ENCODE data around the gene PGRMC2.

Gene PGRMC2

GRCh38 chr4:128290526-128290925 is 2.9 kb upstream of the PGRMC2 start:
- peak overlapping the region; percentile 32 for H2AK5ac ChIP-seq (ENCODE audit: low read length, severe bottlenecking)
- peaks cover 2% of the 10 kb centered on the region for H3K4me1 ChIP-seq (ENCODE audit: control insufficient read depth, insufficient read depth, low read depth, low read length)
- no peak overlapping the region for H2BK12ac ChIP-seq (ENCODE audit: low read length in 2 of 2)
- no peak overlapping the region for H3K14ac ChIP-seq (ENCODE audit: low read length in 2 of 2)
- H3K9me3 ChIP-seq (ENCODE audit: control insufficient read depth, low read length), result no peaks in the 10 kb centered on the region
- no peak overlapping the region for H4K8ac ChIP-seq (ENCODE audit: low read length)
- no peak overlapping the region for H3K4ac ChIP-seq (ENCODE audit: low read depth in 1 of 2, low read length in 2 of 2)
- no peak overlapping the region for H4K91ac ChIP-seq (ENCODE audit: low read length)
- H3K18ac ChIP-seq (ENCODE audit: low read depth in 1 of 2, low read length in 2 of 2), result no peak overlapping the region
- no peak overlapping the region for H3K23ac ChIP-seq (ENCODE audit: low read length in 2 of 2)
- no peak overlapping the region for H3K4me3 ChIP-seq (ENCODE audit: insufficient read depth in 1 of 2, low read depth in 1 of 2, low read length in 2 of 2)
- H3K36me3 ChIP-seq (ENCODE audit: control insufficient read depth in 1 of 2, insufficient read depth in 2 of 2, low read depth in 1 of 2, low read length in 2 of 2), result peaks cover 0 to 2% of the 10 kb centered on the region in 2 experiments
- 97% methylated on average over 3 of the region's 3 CpGs for WGBS
- no peaks in the 10 kb centered on the region for H3K27me3 ChIP-seq (ENCODE audit: control insufficient read depth in 1 of 2, insufficient read depth in 1 of 2, low read length in 2 of 2)
- H2AFZ ChIP-seq (ENCODE audit: low read depth, low read length), result no peak overlapping the region
- H3K9ac ChIP-seq (ENCODE audit: low read length), result no peak overlapping the region
- H2BK15ac ChIP-seq (ENCODE audit: low read depth, poor library complexity, severe bottlenecking), result no peak overlapping the region
- no peak overlapping the region for H2BK5ac ChIP-seq (ENCODE audit: low read depth, low read length, poor library complexity, severe bottlenecking)
- DNase-seq, result no peak
- no peak overlapping the region for H3K27ac ChIP-seq (ENCODE audit: low read length, poor library complexity, severe bottlenecking)
- H2BK120ac ChIP-seq (ENCODE audit: low read depth, low read length), result no peak overlapping the region
- peaks cover 4% of the 10 kb centered on the region for H3K79me1 ChIP-seq (replicated peaks; ENCODE audit: low read length, poor library complexity, severe bottlenecking)
- no peak overlapping the region for H3K4me2 ChIP-seq (ENCODE audit: low read length, poor library complexity, severe bottlenecking)

GRCh38 chr4:128289523-128290158 is 2.0 kb upstream of the PGRMC2 start:
- Histone ChIP-seq H2AK5ac (ENCODE audit: low read length, severe bottlenecking) (peak overlapping the region; percentile 63), H2BK5ac (ENCODE audit: low read depth, low read length, poor library complexity, severe bottlenecking) (no peak overlapping the region), H3K27me3 (ENCODE audit: control insufficient read depth in 1 of 2, insufficient read depth in 1 of 2, low read length in 2 of 2) (no peaks in the 10 kb centered on the region), H2BK15ac (ENCODE audit: low read depth, poor library complexity, severe bottlenecking) (no peak overlapping the region), H3K9ac (ENCODE audit: low read length) (no peak overlapping the region), H2AFZ (ENCODE audit: low read depth, low read length) (no peak overlapping the region), H3K27ac (ENCODE audit: low read length, poor library complexity, severe bottlenecking) (no peak overlapping the region), H2BK12ac (ENCODE audit: low read length in 2 of 2) (no peak overlapping the region), H3K23ac (ENCODE audit: low read length in 2 of 2) (no peak overlapping the region), H3K9me3 (ENCODE audit: control insufficient read depth, low read length) (no peaks in the 10 kb centered on the region), H2BK120ac (ENCODE audit: low read depth, low read length) (no peak overlapping the region), H3K14ac (ENCODE audit: low read length in 2 of 2) (no peak overlapping the region), H4K8ac (ENCODE audit: low read length) (no peak overlapping the region), H4K91ac (ENCODE audit: low read length) (no peak overlapping the region), H3K4ac (ENCODE audit: low read depth in 1 of 2, low read length in 2 of 2) (no peak overlapping the region), H3K79me1 (replicated peaks; ENCODE audit: low read length, poor library complexity, severe bottlenecking) (peaks cover 4% of the 10 kb centered on the region), H3K4me1 (ENCODE audit: control insufficient read depth, insufficient read depth, low read depth, low read length) (peaks cover 2% of the 10 kb centered on the region), H3K18ac (ENCODE audit: low read depth in 1 of 2, low read length in 2 of 2) (no peak overlapping the region), H3K4me2 (ENCODE audit: low read length, poor library complexity, severe bottlenecking) (no peak overlapping the region), H3K36me3 (ENCODE audit: control insufficient read depth in 1 of 2, insufficient read depth in 2 of 2, low read depth in 1 of 2, low read length in 2 of 2) (no peaks in the 10 kb centered on the region), H3K4me3 (ENCODE audit: insufficient read depth in 1 of 2, low read depth in 1 of 2, low read length in 2 of 2) (peak overlapping the region in 1 of 2 experiments; percentile 85)
- DNase-seq, result no peak
- 100% methylated on average over 2 of the region's 2 CpGs for WGBS

- Histone ChIP-seq H2AFZ (ENCODE audit: low read depth, low read length) (peak overlapping the region; percentile 46), H3K4ac (ENCODE audit: low read depth in 1 of 2, low read length in 2 of 2) (peak overlapping the region; percentile 97 to 98), H3K36me3 (ENCODE audit: control insufficient read depth in 1 of 2, insufficient read depth in 2 of 2, low read depth in 1 of 2, low read length in 2 of 2) (no peaks in the 10 kb centered on the region), H3K9me3 (ENCODE audit: control insufficient read depth, low read length) (no peaks in the 10 kb centered on the region), H3K23ac (ENCODE audit: low read length in 2 of 2) (no peak overlapping the region), H3K27me3 (ENCODE audit: control insufficient read depth in 1 of 2, insufficient read depth in 1 of 2, low read length in 2 of 2) (no peaks in the 10 kb centered on the region), H3K4me2 (ENCODE audit: low read length, poor library complexity, severe bottlenecking) (peak overlapping the region; percentile 93), H2BK5ac (ENCODE audit: low read depth, low read length, poor library complexity, severe bottlenecking) (peak overlapping the region; percentile 96), H4K91ac (ENCODE audit: low read length) (no peak overlapping the region), H3K4me3 (ENCODE audit: insufficient read depth in 1 of 2, low read depth in 1 of 2, low read length in 2 of 2) (peak overlapping the region; percentile 78 to 85), H4K8ac (ENCODE audit: low read length) (peak overlapping the region; percentile 82), H3K79me1 (replicated peaks; ENCODE audit: low read length, poor library complexity, severe bottlenecking) (peaks cover 4% of the 10 kb centered on the region), H3K27ac (ENCODE audit: low read length, poor library complexity, severe bottlenecking) (peak overlapping the region; percentile 98), H2BK120ac (ENCODE audit: low read depth, low read length) (peak overlapping the region; percentile 91), H2BK12ac (ENCODE audit: low read length in 2 of 2) (no peak overlapping the region), H3K4me1 (ENCODE audit: control insufficient read depth, insufficient read depth, low read depth, low read length) (peaks cover 4% of the 10 kb centered on the region), H2AK5ac (ENCODE audit: low read length, severe bottlenecking) (peak overlapping the region; percentile 23), H2BK15ac (ENCODE audit: low read depth, poor library complexity, severe bottlenecking) (peak overlapping the region; percentile 97), H3K9ac (ENCODE audit: low read length) (peak overlapping the region; percentile 93), H3K14ac (ENCODE audit: low read length in 2 of 2) (peak overlapping the region in 1 of 2 experiments; percentile 81), H3K18ac (ENCODE audit: low read depth in 1 of 2, low read length in 2 of 2) (peak overlapping the region; percentile 98 to 99)
- DNase-seq, result peak; percentile 47
- 13% methylated on average over 11 of the region's 13 CpGs for WGBS
These were observed 1.1 kb upstream of the PGRMC2 start for GRCh38 chr4:128288689-128289106.

- H3K4me3 ChIP-seq (ENCODE audit: insufficient read depth in 1 of 2, low read depth in 1 of 2, low read length in 2 of 2), result peak overlapping the region; percentile 78 to 85
- H3K4me2 ChIP-seq (ENCODE audit: low read length, poor library complexity, severe bottlenecking), result peak overlapping the region; percentile 93
- H3K79me1 ChIP-seq (replicated peaks; ENCODE audit: low read length, poor library complexity, severe bottlenecking), result peaks cover 4% of the 10 kb centered on the region
- H2BK15ac ChIP-seq (ENCODE audit: low read depth, poor library complexity, severe bottlenecking), result peak overlapping the region; percentile 97
- H4K91ac ChIP-seq (ENCODE audit: low read length), result peak overlapping the region; percentile 89
- H3K4me1 ChIP-seq (ENCODE audit: control insufficient read depth, insufficient read depth, low read depth, low read length), result peaks cover 4% of the 10 kb centered on the region
- peak overlapping the region; percentile 96 for H2BK5ac ChIP-seq (ENCODE audit: low read depth, low read length, poor library complexity, severe bottlenecking)
- H3K18ac ChIP-seq (ENCODE audit: low read depth in 1 of 2, low read length in 2 of 2), result peak overlapping the region; percentile 98 to 99
- peak overlapping the region; percentile 55 to 56 for H2BK12ac ChIP-seq (ENCODE audit: low read length in 2 of 2)
- peak overlapping the region; percentile 98 for H3K27ac ChIP-seq (ENCODE audit: low read length, poor library complexity, severe bottlenecking)
- peak; percentile 99 for DNase-seq
- WGBS, result under 1% methylated on average over 81 of the region's 86 CpGs
- H4K8ac ChIP-seq (ENCODE audit: low read length), result peak overlapping the region; percentile 82
- H3K9me3 ChIP-seq (ENCODE audit: control insufficient read depth, low read length), result no peaks in the 10 kb centered on the region
- H3K27me3 ChIP-seq (ENCODE audit: control insufficient read depth in 1 of 2, insufficient read depth in 1 of 2, low read length in 2 of 2), result no peaks in the 10 kb centered on the region
- H3K9ac ChIP-seq (ENCODE audit: low read length), result peak overlapping the region; percentile 93
- H2AFZ ChIP-seq (ENCODE audit: low read depth, low read length), result peak overlapping the region; percentile 46
- H2BK120ac ChIP-seq (ENCODE audit: low read depth, low read length), result peak overlapping the region; percentile 91
- peak overlapping the region; percentile 97 to 98 for H3K4ac ChIP-seq (ENCODE audit: low read depth in 1 of 2, low read length in 2 of 2)
- H3K36me3 ChIP-seq (ENCODE audit: control insufficient read depth in 1 of 2, insufficient read depth in 2 of 2, low read depth in 1 of 2, low read length in 2 of 2), result peaks cover 0 to 3% of the 10 kb centered on the region in 2 experiments
- peak overlapping the region; percentile 81 to 95 for H3K14ac ChIP-seq (ENCODE audit: low read length in 2 of 2)
- peak overlapping the region; percentile 23 for H2AK5ac ChIP-seq (ENCODE audit: low read length, severe bottlenecking)
- H3K23ac ChIP-seq (ENCODE audit: low read length in 2 of 2), result no peak overlapping the region
These were observed 467 bp upstream of the PGRMC2 start for GRCh38 chr4:128287871-128288688.
